Measurements from ENCODE around the gene FIBP. TPM values are rescaled to one million over a fixed set of nuclear protein-coding genes. Genes with fewer than 3 reads are reported as not detected.
"Not testable (repeated sequence)": the region's sequence is repeated elsewhere in the genome, so short reads cannot be mapped to it uniquely, and the experiment has no call there.

FIBP gene
- total RNA-seq, 4 donors from 2014 or later: 53.6 to 73.2 (median 63.7) TPM

DNA sequence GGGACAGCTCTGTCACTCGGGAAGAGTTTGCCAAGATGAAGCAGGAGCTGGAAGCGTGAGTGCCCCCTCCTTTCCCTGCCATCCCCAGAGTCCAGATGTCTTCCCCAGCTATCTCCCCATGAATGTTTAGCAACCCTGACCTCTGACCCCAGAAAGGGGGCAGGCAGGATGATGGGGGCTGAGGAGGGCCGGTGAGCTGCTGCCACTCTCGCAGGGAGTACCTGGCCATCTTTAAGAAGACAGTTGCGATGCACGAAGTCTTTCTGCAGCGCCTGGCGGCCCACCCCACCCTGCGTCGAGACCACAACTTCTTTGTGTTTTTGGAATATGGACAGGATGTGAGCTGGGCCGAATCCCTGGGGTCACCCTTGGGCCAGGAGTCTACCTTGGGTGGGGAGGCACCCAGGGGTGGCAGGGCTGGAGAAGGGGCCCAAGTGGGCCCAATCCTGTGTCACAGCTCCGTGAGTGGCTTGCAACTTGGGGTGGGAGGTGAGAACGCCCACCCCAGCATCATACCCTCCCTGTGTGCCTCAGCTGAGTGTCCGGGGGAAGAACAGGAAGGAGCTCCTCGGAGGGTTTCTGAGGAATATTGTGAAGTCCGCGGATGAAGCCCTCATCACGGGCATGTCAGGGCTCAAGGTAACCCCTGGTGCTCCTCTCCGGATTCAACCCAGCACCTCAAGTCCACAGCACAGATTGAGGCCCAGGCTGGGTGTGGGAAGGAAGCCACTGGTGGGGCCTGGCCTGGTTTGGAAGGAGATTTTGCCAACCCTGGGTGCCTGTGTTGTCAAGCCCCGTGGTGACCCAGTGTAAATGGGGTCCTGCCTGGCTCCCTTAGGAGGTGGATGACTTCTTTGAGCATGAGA, 37.8 kb downstream of the FIBP start:
- 62 to 74% methylated on average over 16 to 20 of the region's 20 CpGs for WGBS, 2 donors
- H3K4me3 ChIP-seq: no peak overlapping the region
- peaks cover 0 to 9% (median 0%) of the 10 kb centered on the region in 4 donors for H3K9me3 ChIP-seq
- no peak overlapping the region for H3K27ac ChIP-seq
- TF ChIP-seq, protein P1, sequence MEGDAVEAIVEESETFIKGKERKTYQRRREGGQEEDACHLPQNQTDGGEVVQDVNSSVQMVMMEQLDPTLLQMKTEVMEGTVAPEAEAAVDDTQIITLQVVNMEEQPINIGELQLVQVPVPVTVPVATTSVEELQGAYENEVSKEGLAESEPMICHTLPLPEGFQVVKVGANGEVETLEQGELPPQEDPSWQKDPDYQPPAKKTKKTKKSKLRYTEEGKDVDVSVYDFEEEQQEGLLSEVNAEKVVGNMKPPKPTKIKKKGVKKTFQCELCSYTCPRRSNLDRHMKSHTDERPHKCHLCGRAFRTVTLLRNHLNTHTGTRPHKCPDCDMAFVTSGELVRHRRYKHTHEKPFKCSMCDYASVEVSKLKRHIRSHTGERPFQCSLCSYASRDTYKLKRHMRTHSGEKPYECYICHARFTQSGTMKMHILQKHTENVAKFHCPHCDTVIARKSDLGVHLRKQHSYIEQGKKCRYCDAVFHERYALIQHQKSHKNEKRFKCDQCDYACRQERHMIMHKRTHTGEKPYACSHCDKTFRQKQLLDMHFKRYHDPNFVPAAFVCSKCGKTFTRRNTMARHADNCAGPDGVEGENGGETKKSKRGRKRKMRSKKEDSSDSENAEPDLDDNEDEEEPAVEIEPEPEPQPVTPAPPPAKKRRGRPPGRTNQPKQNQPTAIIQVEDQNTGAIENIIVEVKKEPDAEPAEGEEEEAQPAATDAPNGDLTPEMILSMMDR (IDR thresholded peaks at IDR 0.05): no peak
- no peak for TF ChIP-seq EP300 (IDR thresholded peaks at IDR 0.05)
- no peak for TF ChIP-seq POLR2A (IDR thresholded peaks at IDR 0.05)
- peaks cover 0 to 17% (median 0%) of the 10 kb centered on the region in 4 donors for H3K4me1 ChIP-seq
- no peak for DNase-seq (ENCODE audit: low spot score in 2 of 2)
- H3K36me3 ChIP-seq: peaks cover 2 to 55% (median 25%) of the 10 kb centered on the region in 3 donors
- H3K27me3 ChIP-seq: no peaks in the 10 kb centered on the region

DNA sequence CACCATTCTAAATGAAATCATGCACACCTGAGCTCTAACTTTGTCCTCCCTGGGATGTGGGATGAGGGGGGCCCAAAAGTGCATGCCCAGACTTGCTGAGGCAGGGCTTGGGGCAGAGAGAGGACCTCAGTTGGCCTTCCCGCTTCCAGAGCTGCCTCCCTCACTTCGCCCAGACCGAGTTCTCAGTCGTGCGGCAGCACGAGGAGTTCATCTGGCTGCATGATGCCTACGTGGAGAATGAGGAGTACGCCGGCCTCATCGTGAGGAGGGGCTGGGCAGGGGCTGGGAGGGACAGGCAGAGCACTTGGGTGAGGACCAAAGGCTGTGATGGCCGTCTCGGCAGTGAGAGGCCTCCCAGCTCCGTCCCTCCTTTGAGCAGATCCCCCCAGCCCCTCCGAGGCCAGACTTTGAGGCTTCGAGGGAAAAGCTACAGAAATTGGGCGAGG, 38.5 kb downstream of the FIBP start:
- no peaks in the 10 kb centered on the region for H3K27me3 ChIP-seq
- H3K27ac ChIP-seq: no peak overlapping the region
- H3K4me1 ChIP-seq: peaks cover 0 to 10% (median 0%) of the 10 kb centered on the region in 4 donors
- H3K9me3 ChIP-seq: peaks cover 0 to 9% (median 0%) of the 10 kb centered on the region in 4 donors
- DNase-seq (ENCODE audit: low spot score in 2 of 2): no peak
- H3K4me3 ChIP-seq: no peak overlapping the region
- 39 to 59% methylated on average over 8 to 16 of the region's 16 CpGs for WGBS, 2 donors
- peaks cover 2 to 49% (median 18%) of the 10 kb centered on the region in 3 donors for H3K36me3 ChIP-seq
- TF ChIP-seq, protein P1 (IDR thresholded peaks at IDR 0.05): no peak
- no peak for TF ChIP-seq EP300 (IDR thresholded peaks at IDR 0.05)

DNA sequence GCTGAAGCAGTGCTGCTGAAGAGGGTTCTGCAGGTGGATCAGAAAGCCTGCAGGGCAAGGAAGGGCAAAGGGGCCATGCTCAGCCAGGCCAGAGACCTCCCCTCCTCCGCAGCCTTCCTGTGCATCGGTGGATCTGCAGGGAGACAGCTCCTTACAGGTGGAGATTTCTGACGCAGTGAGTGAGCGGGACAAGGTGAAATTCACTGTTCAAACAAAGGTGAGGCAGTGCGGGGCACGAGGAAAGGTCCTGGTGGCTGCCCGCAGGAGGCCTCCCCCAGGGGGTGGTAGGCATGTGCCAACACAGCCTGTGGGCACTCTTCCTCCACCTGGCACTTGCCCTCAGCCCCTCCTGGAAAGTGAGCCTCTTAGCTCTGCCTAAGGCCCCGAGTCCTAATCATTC, 38.9 kb downstream of the FIBP start:
- Histone ChIP-seq H3K9me3 (peaks cover 0 to 9% (median 0%) of the 10 kb centered on the region in 4 donors), H3K4me1 (peaks cover 0 to 6% (median 0%) of the 10 kb centered on the region in 4 donors), H3K36me3 (peaks cover 2 to 45% (median 16%) of the 10 kb centered on the region in 3 donors), H3K27ac (no peak overlapping the region), H3K4me3 (no peak overlapping the region), H3K27me3 (no peaks in the 10 kb centered on the region)
- TF ChIP-seq, protein P1 (IDR thresholded peaks at IDR 0.05): no peak
- no peak for TF ChIP-seq EP300 (IDR thresholded peaks at IDR 0.05)
- 70 to 74% methylated on average over 8 of the region's 8 CpGs for WGBS, 2 donors
- DNase-seq (ENCODE audit: low spot score in 2 of 2): no peak

DNA sequence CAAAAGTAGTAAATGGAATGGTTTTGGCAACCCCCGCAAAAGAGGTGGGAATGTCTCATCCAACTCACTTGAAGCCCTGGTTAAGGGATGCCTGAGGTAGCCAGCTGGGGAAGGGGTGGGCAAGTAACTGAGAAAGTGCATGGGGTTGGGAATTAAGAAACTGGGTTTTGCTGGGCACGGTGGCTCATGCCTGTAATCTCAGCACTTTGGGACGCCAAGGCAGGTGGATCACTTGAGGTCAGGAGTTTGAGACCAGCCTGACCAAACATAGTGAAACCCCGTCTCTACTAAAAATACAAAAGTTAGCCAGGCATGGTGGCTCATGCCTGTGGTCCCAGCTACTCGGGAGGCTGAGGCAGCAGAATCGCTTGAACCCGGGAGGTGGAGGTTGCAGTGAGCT, 39.6 kb downstream of the FIBP start:
- not testable (repeated sequence) for DNase-seq (ENCODE audit: low spot score in 2 of 2); H3K4me1 ChIP-seq; H3K9me3 ChIP-seq; H3K27me3 ChIP-seq; H3K27ac ChIP-seq; H3K4me3 ChIP-seq
- peaks cover under 1 to 38% (median 11%) of the 10 kb centered on the region in 3 donors for H3K36me3 ChIP-seq
- 68 to 75% methylated on average over 7 of the region's 7 CpGs for WGBS, 2 donors

DNA sequence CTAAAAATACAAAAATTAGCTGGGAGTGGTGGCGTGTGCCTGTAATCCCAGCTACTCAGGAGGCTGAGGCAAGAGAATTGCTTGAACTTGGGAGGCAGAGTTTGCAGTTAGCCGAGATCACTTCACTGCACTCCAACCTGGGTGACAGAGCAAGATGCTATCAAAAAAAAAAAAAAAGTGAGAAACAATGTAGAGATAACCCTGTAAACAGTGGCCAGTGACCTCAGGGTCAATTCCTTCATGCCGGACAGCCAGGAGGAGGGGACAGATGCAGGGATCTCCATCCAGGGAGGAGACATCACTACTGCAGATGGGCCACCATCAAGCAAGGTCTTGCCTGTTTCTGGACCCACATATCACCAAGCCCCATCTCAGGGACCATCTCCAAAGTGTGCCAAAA, 40.5 kb downstream of the FIBP start:
- Histone ChIP-seq H3K27ac (no peak overlapping the region), H3K9me3 (peaks cover 0 to 9% (median 0%) of the 10 kb centered on the region in 4 donors), H3K27me3 (no peaks in the 10 kb centered on the region), H3K36me3 (peaks cover 0 to 28% (median 5%) of the 10 kb centered on the region in 3 donors), H3K4me3 (no peak overlapping the region), H3K4me1 (no peaks in the 10 kb centered on the region)
- no peak for DNase-seq (ENCODE audit: low spot score in 2 of 2)
- 72 to 75% methylated on average over 3 of the region's 3 CpGs for WGBS, 2 donors
- TF ChIP-seq POLR2A (IDR thresholded peaks at IDR 0.05) (no peak), EP300 (IDR thresholded peaks at IDR 0.05) (no peak)
- TF ChIP-seq, protein P1 (IDR thresholded peaks at IDR 0.05): no peak
